ENCODE results near the gene FHIT.

Gene FHIT

GRCh38 chr3:60536420-60536819 is 714.8 kb downstream of the FHIT start:
- DNase-seq: peak; percentile 75

- no peak for DNase-seq
Measured at GRCh38 chr3:60531759-60532158, 719.5 kb downstream of the FHIT start.

GRCh38 chr3:60528651-60529050 is 722.6 kb downstream of the FHIT start:
- no peak for DNase-seq

- no peak for DNase-seq
Measured at GRCh38 chr3:60523536-60523935, 727.7 kb downstream of the FHIT start.

GRCh38 chr3:60517134-60517533 is 734.1 kb downstream of the FHIT start:
- DNase-seq: no peak

- no peak for DNase-seq
Measured at GRCh38 chr3:60514866-60515265, 736.4 kb downstream of the FHIT start.

GRCh38 chr3:60514085-60514649 is 737.1 kb downstream of the FHIT start:
- DNase-seq: no peak

GRCh38 chr3:60513241-60513640 is 738.0 kb downstream of the FHIT start:
- no peak for DNase-seq

GRCh38 chr3:60512506-60512905 is 738.7 kb downstream of the FHIT start:
- DNase-seq: no peak

GRCh38 chr3:60509471-60509870 is 741.8 kb downstream of the FHIT start:
- DNase-seq: no peak

GRCh38 chr3:60504827-60505457 is 746.3 kb downstream of the FHIT start:
- no peak for DNase-seq

GRCh38 chr3:60501314-60501713 is 749.9 kb downstream of the FHIT start:
- DNase-seq: no peak

GRCh38 chr3:60497902-60498301 is 753.4 kb downstream of the FHIT start:
- peak; percentile 34 for DNase-seq

GRCh38 chr3:60490992-60491391 is 760.3 kb downstream of the FHIT start:
- DNase-seq: no peak

GRCh38 chr3:60475096-60475495 is 776.2 kb downstream of the FHIT start:
- no peak for DNase-seq

GRCh38 chr3:60469481-60469880 is 781.8 kb downstream of the FHIT start:
- DNase-seq: no peak

GRCh38 chr3:60463685-60464084 is 787.6 kb downstream of the FHIT start:
- no peak for DNase-seq

GRCh38 chr3:60461267-60461666 is 790.0 kb downstream of the FHIT start:
- no peak for DNase-seq

GRCh38 chr3:60456180-60456579 is 795.1 kb downstream of the FHIT start:
- DNase-seq: no peak

GRCh38 chr3:60453326-60453725 is 797.9 kb downstream of the FHIT start:
- no peak for DNase-seq

- no peak for DNase-seq
Measured at GRCh38 chr3:60448696-60449095, 802.6 kb downstream of the FHIT start.

GRCh38 chr3:60445446-60445845 is 805.8 kb downstream of the FHIT start:
- DNase-seq: no peak

GRCh38 chr3:60444898-60445437 is 806.3 kb downstream of the FHIT start:
- DNase-seq: no peak

- no peak for DNase-seq
Measured at GRCh38 chr3:60440869-60441268, 810.4 kb downstream of the FHIT start.

All from NCI-H2029 treated with DMSO at 0.1 percent for 48 hours (cell line).